Measurements from ENCODE around the gene TTYH3. TPM values are rescaled to one million over a fixed set of nuclear protein-coding genes. Genes with fewer than 3 reads are reported as not detected.

The TTYH3 gene
- polyA plus RNA-seq, 1 donor, result 84.3 TPM

- no peak for DNase-seq
These were observed 15.1 kb downstream of the TTYH3 start for GRCh38 chr7:2646680-2647571.

GRCh38 chr7:2647594-2648172, 15.9 kb downstream of the TTYH3 start:
- no peak for DNase-seq

GRCh38 chr7:2649139-2649838, 17.5 kb downstream of the TTYH3 start:
- DNase-seq, result no peak

- DNase-seq, result no peak
These were observed 18.2 kb downstream of the TTYH3 start for GRCh38 chr7:2649991-2650390.

GRCh38 chr7:2650451-2650850, 18.7 kb downstream of the TTYH3 start:
- no peak for DNase-seq

- DNase-seq, result no peak
These were observed 19.6 kb downstream of the TTYH3 start for GRCh38 chr7:2651336-2651735.

GRCh38 chr7:2651847-2652735, 20.3 kb downstream of the TTYH3 start:
- DNase-seq, result no peak

- DNase-seq, result no peak
These were observed 20.9 kb downstream of the TTYH3 start for GRCh38 chr7:2652736-2653060.

- DNase-seq, result no peak
These were observed 22.3 kb downstream of the TTYH3 start for GRCh38 chr7:2654059-2654458.

GRCh38 chr7:2655870-2656614, 24.3 kb downstream of the TTYH3 start:
- DNase-seq, result no peak

GRCh38 chr7:2657208-2657607, 25.4 kb downstream of the TTYH3 start:
- no peak for DNase-seq

- DNase-seq, result no peak
These were observed 26.3 kb downstream of the TTYH3 start for GRCh38 chr7:2657920-2658671.

GRCh38 chr7:2658941-2659340, 27.2 kb downstream of the TTYH3 start:
- no peak for DNase-seq

- DNase-seq, result no peak
These were observed 28.0 kb downstream of the TTYH3 start for GRCh38 chr7:2659556-2660358.

GRCh38 chr7:2660359-2661095, 28.7 kb downstream of the TTYH3 start:
- DNase-seq, result no peak

- no peak for DNase-seq
These were observed 29.3 kb downstream of the TTYH3 start for GRCh38 chr7:2661096-2661449.

- no peak for DNase-seq
These were observed 30.0 kb downstream of the TTYH3 start for GRCh38 chr7:2661602-2662272.

GRCh38 chr7:2662273-2663120, 30.7 kb downstream of the TTYH3 start:
- DNase-seq, result no peak
